Measurements from ENCODE around the gene KLF7. TPM values are rescaled to one million over a fixed set of nuclear protein-coding genes. Genes with fewer than 3 reads are reported as not detected.

KLF7 gene
- total RNA-seq, 1 experiment from 2014 or later: 15.4 TPM

DNA sequence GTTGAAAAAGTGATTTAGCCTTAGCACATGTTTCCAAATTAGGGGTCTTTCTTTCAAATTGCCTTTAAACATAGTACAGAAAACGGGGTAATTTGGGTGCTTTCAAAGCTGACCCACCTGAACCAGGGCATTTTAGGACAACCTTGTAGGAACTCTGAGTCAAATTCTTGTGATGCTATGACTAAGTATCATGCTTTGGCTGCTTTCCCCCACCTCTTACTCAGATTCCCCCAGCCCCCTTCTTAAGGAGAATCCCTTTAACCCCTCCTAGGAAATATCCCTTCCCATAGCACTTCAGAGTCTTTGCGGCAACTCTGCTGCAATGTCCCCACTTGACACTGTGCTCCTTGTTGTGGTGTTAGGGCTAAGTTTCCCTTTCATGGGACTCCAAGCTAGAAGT is 18.6 kb upstream of the KLF7 start:
- H3K27me3 ChIP-seq (ENCODE audit: insufficient read depth, low read length): no peaks in the 10 kb centered on the region
- no peak overlapping the region for H3K27ac ChIP-seq (ENCODE audit: low read depth, low read length)
- RAD21 ChIA-PET (ENCODE audit: low non-redundant PET in 1 of 2, low total read pairs in 2 of 2, uncharacterized antibody in 2 of 2, unreplicated experiment in 2 of 2): no interaction called here
- no peaks in the 10 kb centered on the region for H3K36me3 ChIP-seq (ENCODE audit: control insufficient read depth in 1 of 2, insufficient read depth in 2 of 2, low read length in 2 of 2)
- H4K20me1 ChIP-seq (ENCODE audit: insufficient read depth): no peaks in the 10 kb centered on the region
- ATAC-seq (no peak), DNase-seq (ENCODE audit: low read depth, low spot score) (no peak)
- no TSS peak for BruUV-seq (replicated peaks)
- no peak overlapping the region for H3K4me2 ChIP-seq (ENCODE audit: low read length)
- no peaks in the 10 kb centered on the region for H3K9me3 ChIP-seq (ENCODE audit: control insufficient read depth in 1 of 2, insufficient read depth in 1 of 2, low read depth in 1 of 2, low read length in 2 of 2)
- no peak overlapping the region for H3K4me3 ChIP-seq (replicated peaks in 1 of 2; ENCODE audit: low read depth in 1 of 2, low read length in 2 of 2)
- intact Hi-C loops (cut with micrococcal nuclease): no loop called here
- H3K4me1 ChIP-seq (ENCODE audit: control insufficient read depth in 1 of 2, insufficient read depth in 2 of 2, low read length in 2 of 2): no peaks in the 10 kb centered on the region
- no peaks in the 10 kb centered on the region for H3K79me2 ChIP-seq (ENCODE audit: insufficient read depth, low read length)
- no peak for TF ChIP-seq EZH2phosphoT487 (IDR thresholded peaks at IDR 0.05; ENCODE audit: borderline replicate concordance)
- no peak for TF ChIP-seq SRF (IDR thresholded peaks at IDR 0.05; ENCODE audit: low read depth)
- no peak for TF ChIP-seq EGR1 (IDR thresholded peaks at IDR 0.05; ENCODE audit: low read depth)
- TF ChIP-seq, protein P1, sequence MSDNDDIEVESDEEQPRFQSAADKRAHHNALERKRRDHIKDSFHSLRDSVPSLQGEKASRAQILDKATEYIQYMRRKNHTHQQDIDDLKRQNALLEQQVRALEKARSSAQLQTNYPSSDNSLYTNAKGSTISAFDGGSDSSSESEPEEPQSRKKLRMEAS (IDR thresholded peaks at IDR 0.05): no peak
- TF ChIP-seq, protein P2, sequence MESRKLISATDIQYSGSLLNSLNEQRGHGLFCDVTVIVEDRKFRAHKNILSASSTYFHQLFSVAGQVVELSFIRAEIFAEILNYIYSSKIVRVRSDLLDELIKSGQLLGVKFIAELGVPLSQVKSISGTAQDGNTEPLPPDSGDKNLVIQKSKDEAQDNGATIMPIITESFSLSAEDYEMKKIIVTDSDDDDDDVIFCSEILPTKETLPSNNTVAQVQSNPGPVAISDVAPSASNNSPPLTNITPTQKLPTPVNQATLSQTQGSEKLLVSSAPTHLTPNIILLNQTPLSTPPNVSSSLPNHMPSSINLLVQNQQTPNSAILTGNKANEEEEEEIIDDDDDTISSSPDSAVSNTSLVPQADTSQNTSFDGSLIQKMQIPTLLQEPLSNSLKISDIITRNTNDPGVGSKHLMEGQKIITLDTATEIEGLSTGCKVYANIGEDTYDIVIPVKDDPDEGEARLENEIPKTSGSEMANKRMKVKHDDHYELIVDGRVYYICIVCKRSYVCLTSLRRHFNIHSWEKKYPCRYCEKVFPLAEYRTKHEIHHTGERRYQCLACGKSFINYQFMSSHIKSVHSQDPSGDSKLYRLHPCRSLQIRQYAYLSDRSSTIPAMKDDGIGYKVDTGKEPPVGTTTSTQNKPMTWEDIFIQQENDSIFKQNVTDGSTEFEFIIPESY (IDR thresholded peaks at IDR 0.05; ENCODE audit: extremely low read depth, insufficient replicate concordance, low read length): no peak
- TF ChIP-seq, protein P3, sequence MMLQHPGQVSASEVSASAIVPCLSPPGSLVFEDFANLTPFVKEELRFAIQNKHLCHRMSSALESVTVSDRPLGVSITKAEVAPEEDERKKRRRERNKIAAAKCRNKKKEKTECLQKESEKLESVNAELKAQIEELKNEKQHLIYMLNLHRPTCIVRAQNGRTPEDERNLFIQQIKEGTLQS (IDR thresholded peaks at IDR 0.05): no peak
- TF ChIP-seq FOSL1 (IDR thresholded peaks at IDR 0.05; ENCODE audit: low read depth): no peak
- no peak for TF ChIP-seq YY1 (IDR thresholded peaks at IDR 0.05; ENCODE audit: extremely low read depth, insufficient replicate concordance, low read depth, low read length)
- no peak for TF ChIP-seq SP1 (IDR thresholded peaks at IDR 0.05; ENCODE audit: low read depth)
- TF ChIP-seq POLR2AphosphoS5 (IDR thresholded peaks at IDR 0.05; ENCODE audit: low read depth, low read length): no peak
- no peak for TF ChIP-seq ELF1 (IDR thresholded peaks at IDR 0.05; ENCODE audit: borderline replicate concordance, low read depth)
- no peak for TF ChIP-seq ZFX (IDR thresholded peaks at IDR 0.05)
- no peak for TF ChIP-seq CEBPB (IDR thresholded peaks at IDR 0.05; ENCODE audit: low read depth)
- TF ChIP-seq CBX3 (IDR thresholded peaks at IDR 0.05; ENCODE audit: low read depth): no peak
- TF ChIP-seq JUND (IDR thresholded peaks at IDR 0.05): no peak
- no peak for TF ChIP-seq ZNF274 (IDR thresholded peaks at IDR 0.05; ENCODE audit: low read depth, low read length)
- no peak for TF ChIP-seq RAD21 (IDR thresholded peaks at IDR 0.05; ENCODE audit: low read depth)
- no peaks in the 10 kb centered on the region for H3K9me2 ChIP-seq (ENCODE audit: insufficient read depth)
- POLR2A ChIA-PET: no interaction called here
- H3K9ac ChIP-seq (ENCODE audit: low read length): no peak overlapping the region
- CTCF ChIA-PET: no interaction called here
- H2AFZ ChIP-seq (ENCODE audit: low read depth, low read length, poor library complexity, severe bottlenecking): no peak overlapping the region
